Measurements from ENCODE around the gene ISX. TPM values are rescaled to one million over a fixed set of nuclear protein-coding genes. Genes with fewer than 3 reads are reported as not detected.

ISX gene
- polyA plus RNA-seq, 1 donor from 2014 or later, result not detected

- Histone ChIP-seq H3K4me3 (ENCODE audit: low read length) (no peak overlapping the region), H3K9ac (ENCODE audit: low read length) (no peak overlapping the region), H3F3A (ENCODE audit: insufficient read depth, low read length, poor library complexity, severe bottlenecking) (no peaks in the 10 kb centered on the region), H3K27ac (ENCODE audit: low read length) (no peak overlapping the region), H3K36me3 (ENCODE audit: insufficient read depth, low read length) (no peaks in the 10 kb centered on the region), H3K9me3 (ENCODE audit: low read length) (no peaks in the 10 kb centered on the region), H3K9me2 (ENCODE audit: insufficient read depth, low read length) (no peaks in the 10 kb centered on the region), H4K20me1 (ENCODE audit: insufficient read depth) (no peaks in the 10 kb centered on the region), H3K79me2 (replicated peaks; ENCODE audit: insufficient read depth, low read length) (no peaks in the 10 kb centered on the region), H2AFZ (ENCODE audit: low read depth, low read length) (no peak overlapping the region), H3K27me3 (ENCODE audit: insufficient read depth, low read depth, low read length) (no peaks in the 10 kb centered on the region), H3K4me2 (ENCODE audit: low read length) (no peak overlapping the region)
- TF ChIP-seq TAF1 (IDR thresholded peaks at IDR 0.05; ENCODE audit: low read depth), result no peak
Observed at GRCh38 chr22:35056486-35056885, 9.5 kb upstream of the ISX start.

GRCh38 chr22:35057155-35057554, 8.8 kb upstream of the ISX start:
- Histone ChIP-seq H4K20me1 (ENCODE audit: insufficient read depth) (no peaks in the 10 kb centered on the region), H3K36me3 (ENCODE audit: insufficient read depth, low read length) (no peaks in the 10 kb centered on the region), H3K9me2 (ENCODE audit: insufficient read depth, low read length) (no peaks in the 10 kb centered on the region), H3K9ac (ENCODE audit: low read length) (no peak overlapping the region), H2AFZ (ENCODE audit: low read depth, low read length) (no peak overlapping the region), H3K4me3 (ENCODE audit: low read length) (no peak overlapping the region), H3K27me3 (ENCODE audit: insufficient read depth, low read depth, low read length) (no peaks in the 10 kb centered on the region), H3K4me2 (ENCODE audit: low read length) (no peak overlapping the region), H3K27ac (ENCODE audit: low read length) (no peak overlapping the region), H3F3A (ENCODE audit: insufficient read depth, low read length, poor library complexity, severe bottlenecking) (no peaks in the 10 kb centered on the region), H3K9me3 (ENCODE audit: low read length) (no peaks in the 10 kb centered on the region), H3K79me2 (replicated peaks; ENCODE audit: insufficient read depth, low read length) (no peaks in the 10 kb centered on the region)
- no peak for TF ChIP-seq EP300 (conservative IDR thresholded peaks at IDR 0.05; ENCODE audit: poor library complexity, severe bottlenecking)

DNA sequence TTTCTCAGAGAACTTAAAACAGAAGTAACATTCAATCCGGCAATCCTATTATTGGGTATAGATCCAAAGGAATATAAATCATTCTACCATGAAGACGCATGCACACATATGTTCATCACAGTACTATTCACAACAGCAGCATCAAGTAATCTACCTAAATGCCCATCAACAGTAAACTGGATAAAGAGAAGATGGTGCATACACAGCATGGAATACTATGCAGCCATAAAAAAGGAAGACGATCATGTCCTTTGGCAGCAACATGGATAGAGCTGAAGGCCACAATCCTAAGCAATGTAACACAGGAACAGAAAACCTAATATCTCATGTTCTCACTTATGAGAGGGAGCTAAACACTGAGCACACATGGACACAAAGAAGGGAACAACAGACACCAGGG, 6.3 kb upstream of the ISX start:
- Histone ChIP-seq H3K9ac (ENCODE audit: low read length) (no peak overlapping the region), H3K27ac (ENCODE audit: low read length) (no peak overlapping the region), H2AFZ (ENCODE audit: low read depth, low read length) (no peak overlapping the region), H3K9me2 (ENCODE audit: insufficient read depth, low read length) (no peaks in the 10 kb centered on the region), H3K4me3 (ENCODE audit: low read length) (no peak overlapping the region), H3K4me2 (ENCODE audit: low read length) (no peak overlapping the region), H3K9me3 (ENCODE audit: low read length) (no peaks in the 10 kb centered on the region), H3K27me3 (ENCODE audit: insufficient read depth, low read depth, low read length) (no peaks in the 10 kb centered on the region), H3K36me3 (ENCODE audit: insufficient read depth, low read length) (no peaks in the 10 kb centered on the region), H3K79me2 (replicated peaks; ENCODE audit: insufficient read depth, low read length) (no peaks in the 10 kb centered on the region), H3F3A (ENCODE audit: insufficient read depth, low read length, poor library complexity, severe bottlenecking) (no peaks in the 10 kb centered on the region), H4K20me1 (ENCODE audit: insufficient read depth) (no peaks in the 10 kb centered on the region)
- TF ChIP-seq REST (IDR thresholded peaks at IDR 0.05; ENCODE audit: borderline replicate concordance), result no peak
- no peak for TF ChIP-seq RAD21 (conservative IDR thresholded peaks at IDR 0.05)
- TF ChIP-seq, protein P1, sequence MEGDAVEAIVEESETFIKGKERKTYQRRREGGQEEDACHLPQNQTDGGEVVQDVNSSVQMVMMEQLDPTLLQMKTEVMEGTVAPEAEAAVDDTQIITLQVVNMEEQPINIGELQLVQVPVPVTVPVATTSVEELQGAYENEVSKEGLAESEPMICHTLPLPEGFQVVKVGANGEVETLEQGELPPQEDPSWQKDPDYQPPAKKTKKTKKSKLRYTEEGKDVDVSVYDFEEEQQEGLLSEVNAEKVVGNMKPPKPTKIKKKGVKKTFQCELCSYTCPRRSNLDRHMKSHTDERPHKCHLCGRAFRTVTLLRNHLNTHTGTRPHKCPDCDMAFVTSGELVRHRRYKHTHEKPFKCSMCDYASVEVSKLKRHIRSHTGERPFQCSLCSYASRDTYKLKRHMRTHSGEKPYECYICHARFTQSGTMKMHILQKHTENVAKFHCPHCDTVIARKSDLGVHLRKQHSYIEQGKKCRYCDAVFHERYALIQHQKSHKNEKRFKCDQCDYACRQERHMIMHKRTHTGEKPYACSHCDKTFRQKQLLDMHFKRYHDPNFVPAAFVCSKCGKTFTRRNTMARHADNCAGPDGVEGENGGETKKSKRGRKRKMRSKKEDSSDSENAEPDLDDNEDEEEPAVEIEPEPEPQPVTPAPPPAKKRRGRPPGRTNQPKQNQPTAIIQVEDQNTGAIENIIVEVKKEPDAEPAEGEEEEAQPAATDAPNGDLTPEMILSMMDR (IDR thresholded peaks at IDR 0.05; ENCODE audit: poor library complexity, severe bottlenecking), result no peak
- no peak for TF ChIP-seq TAF1 (IDR thresholded peaks at IDR 0.05; ENCODE audit: low read depth)
- no peak for TF ChIP-seq POLR2AphosphoS5 (IDR thresholded peaks at IDR 0.05)
- no peak for TF ChIP-seq MXI1 (conservative IDR thresholded peaks at IDR 0.05; ENCODE audit: poor library complexity, severe bottlenecking)
- TF ChIP-seq SMC3 (conservative IDR thresholded peaks at IDR 0.05; ENCODE audit: poor library complexity), result no peak
- TF ChIP-seq EP300 (conservative IDR thresholded peaks at IDR 0.05; ENCODE audit: poor library complexity, severe bottlenecking), result no peak
- no peak for TF ChIP-seq EZH2 (IDR thresholded peaks at IDR 0.05; ENCODE audit: borderline replicate concordance, insufficient read depth, low read length, poor library complexity, severe bottlenecking)
